GM12892 (cell line): ENCODE measurements around the gene CAVIN1.
A peak's percentile ranks its signal among the peaks of the same experiment; 100 is the strongest.
"Not testable (repeated sequence)": the region's sequence is repeated elsewhere in the genome, so short reads cannot be mapped to it uniquely, and the experiment has no call there.

ENCODE experiments used
- DNase-seq: peaks from one replicate; pipeline ENCODE4 v3.0.0; 2011; ENCODE audit not compliant: insufficient read length
- FAIRE-seq: peaks from 2 replicates; lab custom pipeline; 2011; peaks lifted over from hg19 to GRCh38; lab: Jason Lieb, UNC
- POLR2A ChIP-seq: IDR thresholded peaks from 2 replicates; pipeline ENCODE4 v1.6.1; 2011; ENCODE audit warnings: low read depth, low read length, control low read depth
- POLR2AphosphoS5 ChIP-seq: IDR thresholded peaks from 2 replicates; pipeline ENCODE4 v1.6.1; 2011; ENCODE audit warnings: low read depth, low read length, control low read depth
- TAF1 ChIP-seq: IDR thresholded peaks from 2 replicates; pipeline ENCODE4 v1.6.1; 2011; ENCODE audit warnings: low read depth, mild to moderate bottlenecking, control low read depth, low read length, borderline replicate concordance

CAVIN1 gene

DNA sequence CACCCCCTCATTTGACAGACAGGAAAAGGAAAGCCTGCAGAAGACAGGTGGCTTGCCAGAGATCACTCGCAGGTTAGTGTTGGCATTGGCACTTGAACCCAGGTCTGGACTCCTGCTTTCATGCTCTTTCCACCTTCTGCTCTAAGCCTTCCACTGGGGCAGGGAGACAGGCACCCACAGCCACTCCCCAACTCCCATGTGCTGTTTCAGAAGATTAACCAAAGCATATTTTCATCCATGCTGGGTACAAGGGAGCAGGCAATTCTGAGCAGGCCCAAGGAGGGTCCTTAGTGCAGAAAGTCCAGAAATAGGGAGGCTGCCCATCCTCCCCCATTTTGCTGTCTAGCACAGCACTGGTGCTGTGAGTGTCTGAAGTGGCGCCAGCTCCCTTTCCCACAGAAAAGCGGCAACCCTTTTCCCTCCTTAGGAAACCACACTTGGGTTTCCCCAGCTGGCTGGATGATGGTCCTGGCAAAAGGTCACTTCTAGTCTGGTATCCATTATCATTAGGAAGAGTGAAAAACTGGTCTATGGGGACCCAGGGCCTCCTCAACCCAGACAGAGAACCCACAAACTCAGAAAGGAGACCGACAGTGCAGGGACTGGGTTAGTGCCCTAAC lies 2.0 kb upstream of the CAVIN1 start:
- TF ChIP-seq POLR2AphosphoS5: no peak
- TF ChIP-seq TAF1: no peak
- no peak for TF ChIP-seq POLR2A
- FAIRE-seq (no peak), DNase-seq (no peak)

- no peak for FAIRE-seq
- TF ChIP-seq POLR2AphosphoS5 (no peak), TAF1 (no peak), POLR2A (no peak)
- DNase-seq: no peak
Measured at GRCh38 chr17:42423766-42424165, 710 bp upstream of the CAVIN1 start.

DNA sequence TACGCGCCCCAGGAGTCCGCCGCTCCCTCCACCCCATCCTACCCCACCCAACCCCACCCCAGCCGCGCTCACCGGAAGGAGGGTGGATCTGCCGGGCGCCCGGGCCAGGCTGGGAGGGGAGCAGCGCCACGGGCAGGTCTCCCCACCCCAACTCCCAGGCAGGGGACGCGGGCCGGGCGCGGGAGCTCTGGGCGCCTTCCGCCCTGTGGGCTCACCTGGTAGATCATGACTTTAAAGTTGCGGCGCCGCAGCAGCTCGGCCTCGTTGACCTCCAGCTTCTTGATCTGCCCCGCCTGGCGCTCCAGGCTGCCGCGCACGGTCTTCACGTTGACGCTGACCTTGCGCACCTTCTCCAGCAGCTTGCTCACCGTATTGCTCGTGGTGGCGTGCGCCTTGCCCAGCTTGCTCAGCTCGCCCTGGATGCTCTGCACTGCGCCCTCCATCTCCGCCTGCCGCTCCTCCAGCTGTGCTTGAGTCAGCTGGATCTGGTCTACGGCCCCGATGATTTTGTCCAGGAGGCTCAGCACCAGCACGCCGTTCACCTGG lies 571 bp downstream of the CAVIN1 start:
- FAIRE-seq (no peak), DNase-seq (no peak)
- no peak for TF ChIP-seq POLR2AphosphoS5
- TF ChIP-seq POLR2A: no peak
- TF ChIP-seq TAF1: no peak

DNA sequence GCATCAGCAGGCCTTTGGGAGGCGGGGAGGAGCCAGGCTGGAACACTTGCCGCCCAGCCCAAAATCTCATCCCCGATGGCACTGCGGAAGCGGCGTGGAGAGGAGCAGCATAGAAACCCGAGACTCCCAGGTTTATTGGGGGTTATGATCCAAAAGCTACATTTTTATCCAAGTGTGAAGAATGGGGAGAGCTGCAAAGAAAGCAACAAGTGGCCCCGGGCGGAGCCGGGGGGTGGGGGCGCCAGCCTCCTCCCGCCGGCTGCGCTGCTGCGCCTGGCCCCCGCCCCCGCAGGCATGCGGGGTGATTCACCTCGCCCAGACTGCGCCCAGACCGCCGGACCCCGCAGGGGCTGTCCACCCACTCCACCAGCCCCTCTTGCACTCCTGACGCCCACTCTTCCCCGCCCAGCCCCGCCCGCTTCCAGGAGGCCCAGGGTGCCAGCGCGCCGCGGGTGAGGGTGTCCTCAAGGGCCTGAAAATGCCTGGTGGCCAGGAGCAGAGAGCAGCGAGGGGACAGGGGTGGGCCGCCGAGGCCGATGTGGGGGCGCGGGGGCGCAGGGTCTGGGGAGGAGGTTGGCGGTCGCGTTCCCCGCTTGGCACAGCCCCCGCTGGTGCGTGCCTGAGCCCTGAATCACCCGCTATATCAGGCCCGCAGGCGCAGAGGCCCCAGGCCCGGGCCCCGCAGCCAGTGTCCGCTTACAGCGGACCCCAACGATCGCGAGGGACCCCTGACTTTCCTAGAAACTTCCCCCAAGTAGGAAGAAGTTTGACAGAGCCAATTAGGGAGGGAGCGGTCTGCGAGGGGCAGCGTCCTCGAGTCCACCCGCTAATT lies 1.3 kb downstream of the CAVIN1 start:
- FAIRE-seq: no peak
- DNase-seq: no peak

GRCh38 chr17:42421136-42421506 lies 1.9 kb downstream of the CAVIN1 start:
- FAIRE-seq (no peak), DNase-seq (no peak)
- TF ChIP-seq POLR2AphosphoS5 (no peak), TAF1 (no peak), POLR2A (no peak)

More for the DNA sequence above, 1.3 kb downstream of the CAVIN1 start:
- TF ChIP-seq POLR2A (no peak), POLR2AphosphoS5 (no peak), TAF1 (no peak)

- FAIRE-seq, DNase-seq: not testable (repeated sequence)
Measured at GRCh38 chr17:42417981-42418380, 5.1 kb downstream of the CAVIN1 start.

- FAIRE-seq: peak; percentile 74
- DNase-seq: no peak
- TF ChIP-seq POLR2A (no peak), TAF1 (no peak), POLR2AphosphoS5 (no peak)
Measured at GRCh38 chr17:42414704-42415409, 8.2 kb downstream of the CAVIN1 start.

DNA sequence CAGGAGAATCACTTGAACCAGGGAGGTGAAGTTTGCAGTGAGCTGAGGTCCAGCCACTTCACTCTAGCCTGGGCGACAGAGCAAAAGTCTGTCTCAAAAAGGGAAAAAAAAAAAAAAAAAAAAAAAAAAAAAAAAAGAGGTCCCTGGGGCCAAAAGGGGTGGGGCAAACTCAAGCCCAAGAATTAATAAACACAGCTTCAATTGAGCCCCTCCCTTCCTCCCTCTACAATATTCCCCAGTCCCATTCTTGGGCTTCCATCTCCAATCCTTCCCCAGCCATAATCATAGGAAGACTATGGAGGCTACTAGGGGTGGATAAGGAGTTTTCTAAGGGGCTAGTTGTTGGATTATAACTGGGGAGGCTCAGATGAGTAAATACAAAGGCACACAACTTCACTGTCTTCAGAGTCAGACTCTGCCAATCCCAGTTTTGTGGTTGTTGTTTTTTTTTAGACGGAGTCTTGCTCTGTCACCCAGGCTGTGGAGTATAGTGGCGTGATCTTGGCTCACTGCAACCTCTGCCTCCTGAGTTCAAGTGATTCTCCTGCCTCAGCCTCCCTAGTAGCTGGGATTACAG lies 9.5 kb downstream of the CAVIN1 start:
- TF ChIP-seq TAF1 (no peak), POLR2A (no peak), POLR2AphosphoS5 (no peak)
- DNase-seq (no peak), FAIRE-seq (no peak)

GRCh38 chr17:42411905-42412679 lies 11.0 kb downstream of the CAVIN1 start:
- DNase-seq (no peak), FAIRE-seq (no peak)
- TF ChIP-seq POLR2AphosphoS5 (no peak), TAF1 (no peak), POLR2A (no peak)

DNA sequence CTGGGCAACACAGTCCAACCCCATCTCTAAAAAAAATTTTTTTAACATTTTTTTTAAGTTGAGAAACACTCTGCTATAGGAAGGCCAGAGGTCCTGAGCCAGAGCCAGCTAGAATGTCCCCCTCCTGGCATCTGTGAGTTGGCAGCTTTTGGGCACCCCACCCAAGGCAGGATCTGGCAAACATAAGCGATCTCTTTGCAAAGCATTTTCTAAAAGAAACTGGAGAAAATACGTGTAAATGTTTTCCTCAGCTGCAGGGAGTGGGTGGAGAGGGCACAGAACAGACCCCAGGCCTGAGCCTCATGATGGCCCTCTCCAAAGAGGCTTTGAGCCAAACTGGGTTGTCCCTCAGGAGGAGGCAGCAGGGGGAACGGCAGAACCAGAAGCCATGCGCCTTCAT lies 11.7 kb downstream of the CAVIN1 start:
- DNase-seq: no peak
- FAIRE-seq: no peak
- TF ChIP-seq TAF1 (no peak), POLR2A (no peak), POLR2AphosphoS5 (no peak)
